WTC11 (cell line): ENCODE data around the gene RELB. TPM values are rescaled to one million over a fixed set of nuclear protein-coding genes. Genes with fewer than 3 reads are reported as not detected.

ENCODE experiments used
- AFF4 ChIP-seq: sonication (generic); formaldehyde crosslinking; IDR thresholded peaks from 2 replicates; pipeline ENCODE4 v1.8.1; 2023; ENCODE audit warnings: mild to moderate bottlenecking, missing genetic modification reagents, borderline replicate concordance
- ATF1 ChIP-seq: sonication (generic); formaldehyde crosslinking; IDR thresholded peaks from 2 replicates; pipeline ENCODE4 v1.8.1; 2023; ENCODE audit warnings: mild to moderate bottlenecking, moderate library complexity, missing genetic modification reagents
- ATF2 ChIP-seq: sonication (generic); formaldehyde crosslinking; IDR thresholded peaks from 2 replicates; pipeline ENCODE4 v1.8.1; 2022; ENCODE audit warnings: low read depth, missing genetic modification reagents, borderline replicate concordance
- CREM ChIP-seq: sonication (generic); formaldehyde crosslinking; IDR thresholded peaks from 2 replicates; pipeline ENCODE4 v1.8.1; 2022; ENCODE audit warnings: mild to moderate bottlenecking, missing genetic modification reagents, moderate library complexity
- E2F1 ChIP-seq: sonication (generic); formaldehyde crosslinking; IDR thresholded peaks from 2 replicates; pipeline ENCODE4 v1.8.0; 2022; ENCODE audit warnings: mild to moderate bottlenecking, missing genetic modification reagents
- FOXK1 ChIP-seq: sonication (generic); formaldehyde crosslinking; IDR thresholded peaks from 2 replicates; pipeline ENCODE4 v1.8.0; 2022; ENCODE audit warnings: mild to moderate bottlenecking, moderate library complexity, missing genetic modification reagents
- IRF1 ChIP-seq: sonication (generic); formaldehyde crosslinking; IDR thresholded peaks from 2 replicates; pipeline ENCODE4 v1.8.0; 2023; ENCODE audit warnings: missing genetic modification reagents
- IRF2 ChIP-seq: sonication (generic); formaldehyde crosslinking; IDR thresholded peaks from 2 replicates; pipeline ENCODE4 v1.8.0; 2022; ENCODE audit warnings: low read depth, missing genetic modification reagents, borderline replicate concordance
- JAZF1 ChIP-seq: fragments of 250-450 bp; sonication (Bioruptor Pico); IDR thresholded peaks from 2 replicates; pipeline ENCODE4 v1.9.0; 2021; ENCODE audit warnings: moderate library complexity, mild to moderate bottlenecking, inconsistent platforms
- NFATC4 ChIP-seq: fragments of 250-450 bp; sonication (Bioruptor Pico); IDR thresholded peaks from 2 replicates; pipeline ENCODE4 v1.9.0; 2021; ENCODE audit warnings: mild to moderate bottlenecking
- NFE2L1 ChIP-seq: sonication (generic); formaldehyde crosslinking; IDR thresholded peaks from 2 replicates; pipeline ENCODE4 v1.8.1; 2023; ENCODE audit warnings: missing genetic modification reagents
- NR3C1 ChIP-seq: sonication (generic); formaldehyde crosslinking; conservative IDR thresholded peaks from 2 replicates; pipeline ENCODE4 v1.8.1; 2023; ENCODE audit warnings: low read depth, mild to moderate bottlenecking, missing genetic modification reagents
- OVOL2 ChIP-seq: fragments of 250-450 bp; sonication (Bioruptor Pico); IDR thresholded peaks from 2 replicates; pipeline ENCODE4 v1.9.0; 2021; ENCODE audit warnings: mild to moderate bottlenecking, borderline replicate concordance
- PRRX2 ChIP-seq: fragments of 250-450 bp; sonication (Bioruptor Pico); IDR thresholded peaks from 2 replicates; pipeline ENCODE4 v1.8.0; 2021; ENCODE audit warnings: mild to moderate bottlenecking
- RORB ChIP-seq: fragments of 250-450 bp; sonication (Bioruptor Pico); IDR thresholded peaks from 2 replicates; pipeline ENCODE4 v1.9.0; 2021; ENCODE audit warnings: mild to moderate bottlenecking
- SP1 ChIP-seq: sonication (generic); formaldehyde crosslinking; conservative IDR thresholded peaks from 2 replicates; pipeline ENCODE4 v1.8.1; 2022; ENCODE audit warnings: missing genetic modification reagents
- STAT6 ChIP-seq: sonication (generic); formaldehyde crosslinking; conservative IDR thresholded peaks from 2 replicates; pipeline ENCODE4 v1.8.1; 2023; ENCODE audit warnings: mild to moderate bottlenecking, low read depth, missing genetic modification reagents, moderate library complexity
- TP53 ChIP-seq: sonication (generic); formaldehyde crosslinking; IDR thresholded peaks from 2 replicates; pipeline ENCODE4 v1.8.1; 2023; ENCODE audit warnings: mild to moderate bottlenecking, missing genetic modification reagents
- ZBTB43 ChIP-seq: sonication (generic); formaldehyde crosslinking; IDR thresholded peaks from 2 replicates; pipeline ENCODE4 v1.8.1; 2023; ENCODE audit warnings: mild to moderate bottlenecking, missing genetic modification reagents
- ZMAT4 ChIP-seq: fragments of 250-450 bp; sonication (Bioruptor Pico); IDR thresholded peaks from 2 replicates; pipeline ENCODE4 v1.9.0; 2021; ENCODE audit warnings: mild to moderate bottlenecking
- ZNF532 ChIP-seq: fragments of 250-450 bp; sonication (Bioruptor Pico); IDR thresholded peaks from 2 replicates; pipeline ENCODE4 v1.9.0; 2021; ENCODE audit warnings: mild to moderate bottlenecking, borderline replicate concordance
- total RNA-seq: library from RNA; stranded (reverse); gene quantifications from 3 replicates; pipeline ENCODE4 v1.2.3, GENCODE V29; 2021

Gene RELB
- total RNA-seq, 1 experiment from 2014 or later = 8.9 TPM

GRCh38 chr19:45076029-45076850 is 75.0 kb downstream of the RELB start, which contains the start of gene ZNF296 (continued):
- TF ChIP-seq IRF1 (no peak), ZNF532 (CRISPR knock-in tag) (no peak), IRF2 (CRISPR knock-in tag) (no peak), ZMAT4 (CRISPR knock-in tag) (no peak), JAZF1 (CRISPR knock-in tag) (no peak), NFATC4 (no peak), ATF2 (CRISPR knock-in tag) (no peak), AFF4 (CRISPR knock-in tag) (no peak), FOXK1 (CRISPR knock-in tag) (peak; percentile 66; the same call in 1 of the 2 replicates), CREM (CRISPR knock-in tag) (peak; percentile 53; the same call in 1 of the 2 replicates), RORB (CRISPR knock-in tag) (no peak), STAT6 (CRISPR knock-in tag) (no peak), E2F1 (no peak), ZBTB43 (CRISPR knock-in tag) (peak; percentile 73; the same call in 1 of the 2 replicates), ATF1 (CRISPR knock-in tag) (no peak), TP53 (CRISPR knock-in tag) (peak; percentile 40; the same call in 1 of the 2 replicates), NR3C1 (CRISPR knock-in tag) (no peak), OVOL2 (no peak), NFE2L1 (CRISPR knock-in tag) (no peak), PRRX2 (CRISPR knock-in tag) (no peak), SP1 (CRISPR knock-in tag) (peak; percentile 95)
